CD14-positive monocyte (primary cell): Measurements from ENCODE around the gene SEC16B. TPM values are rescaled to one million over a fixed set of nuclear protein-coding genes. Genes with fewer than 3 reads are reported as not detected.

Experiments used
- DNase-seq, 3 donors: peaks; one replicate each; pipeline ENCODE4 v3.0.0-alpha.2; 2011 to 2022
- H2AFZ ChIP-seq: 2 replicates; pipeline ENCODE4 v1.6.0; 2012; ENCODE audit warnings: mild to moderate bottlenecking, low read depth, low read length, inconsistent platforms; ENCODE audit not compliant: insufficient read depth, poor library complexity, severe bottlenecking
- H3K27ac ChIP-seq, 2 donors: 1 replicate in 1 of 2; 2 replicates in 1 of 2; pipeline ENCODE4 v1.5.1; 2012 to 2013; ENCODE audit warnings: low read length in 2 of 2, control low read depth in 1 of 2, inconsistent platforms in 1 of 2, low read depth in 1 of 2, mild to moderate bottlenecking in 1 of 2
- H3K27me3 ChIP-seq, 2 donors: one replicate each; pipeline versions ENCODE4 v1.6.0 to v1.6.1; 2011 to 2013; ENCODE audit warnings: low read length in 2 of 2; ENCODE audit not compliant: control insufficient read depth in 2 of 2, insufficient read depth in 2 of 2
- H3K36me3 ChIP-seq, 2 donors: replicated peaks in 1 of 2; 1 replicate in 1 of 2; 2 replicates in 1 of 2; pipeline versions ENCODE4 v1.5.1 to v1.6.1; 2012 to 2013; ENCODE audit warnings: low read length in 2 of 2, control low read depth in 1 of 2, inconsistent platforms in 1 of 2, mild to moderate bottlenecking in 1 of 2; ENCODE audit not compliant: insufficient read depth in 2 of 2, control insufficient read depth in 1 of 2
- H3K4me1 ChIP-seq, 2 donors: 1 replicate in 1 of 2; 2 replicates in 1 of 2; pipeline versions ENCODE4 v1.5.1 to v1.6.1; 2012 to 2013; ENCODE audit warnings: low read length in 2 of 2, control low read depth in 1 of 2, inconsistent platforms in 1 of 2, mild to moderate bottlenecking in 1 of 2, moderate library complexity in 1 of 2; ENCODE audit not compliant: insufficient read depth in 2 of 2, control insufficient read depth in 1 of 2
- H3K4me2 ChIP-seq: replicated peaks from 2 replicates; pipeline ENCODE3; 2012; ENCODE audit warnings: low read length, moderate library complexity, mild to moderate bottlenecking; ENCODE audit not compliant: poor library complexity, severe bottlenecking; ENCODE audit errors: extremely low read depth
- H3K4me3 ChIP-seq, 3 experiments: fragments of 200-600 bp in 1 of 3; sonication (generic) in 1 of 3; replicated peaks in 1 of 3; 1 replicate in 2 of 3; 2 replicates in 1 of 3; pipeline ENCODE4 v1.5.1; 2011 to 2013; ENCODE audit warnings: low read length in 3 of 3, mild to moderate bottlenecking in 3 of 3, control low read depth in 2 of 3, low read depth in 2 of 3, inconsistent platforms in 1 of 3, moderate library complexity in 1 of 3
- H3K79me2 ChIP-seq: 2 replicates; pipeline ENCODE4 v1.6.0; 2012; ENCODE audit warnings: mild to moderate bottlenecking, control low read depth, inconsistent platforms, low read length, moderate library complexity; ENCODE audit not compliant: insufficient read depth
- H3K9ac ChIP-seq: 2 replicates; pipeline ENCODE4 v1.6.0; 2017; ENCODE audit warnings: low read length, mild to moderate bottlenecking; ENCODE audit not compliant: insufficient read depth, poor library complexity, severe bottlenecking
- H3K9me3 ChIP-seq, 2 donors: replicated peaks in 1 of 2; 1 replicate in 1 of 2; 2 replicates in 1 of 2; pipeline versions ENCODE4 v1.5.1 to v1.6.1; 2012 to 2013; ENCODE audit warnings: low read length in 2 of 2, control low read depth in 1 of 2; ENCODE audit not compliant: control insufficient read depth in 1 of 2, insufficient read depth in 1 of 2
- H4K20me1 ChIP-seq: 2 replicates; pipeline ENCODE4 v1.6.0; 2012; ENCODE audit warnings: mild to moderate bottlenecking, low read length, control low read depth, moderate library complexity; ENCODE audit not compliant: insufficient read depth
- H3K27ac Mint-ChIP-seq, 7 donors: one replicate each; pipeline ENCODE4 v1.8.0; 2020; ENCODE audit warnings: mild to moderate bottlenecking in 7 of 7, mixed read lengths in 7 of 7, moderate library complexity in 6 of 7, inconsistent platforms in 2 of 7
- H3K27me3 Mint-ChIP-seq, 3 donors: one replicate each; pipeline ENCODE4 v1.8.0; 2021 to 2022; ENCODE audit warnings: low read depth in 3 of 3, mild to moderate bottlenecking in 3 of 3, mixed read lengths in 3 of 3, moderate library complexity in 3 of 3, inconsistent platforms in 1 of 3
- H3K36me3 Mint-ChIP-seq, 2 donors: one replicate each; pipeline ENCODE4 v1.8.0; 2020; ENCODE audit warnings: mixed read lengths in 2 of 2, inconsistent platforms in 1 of 2, mild to moderate bottlenecking in 1 of 2
- H3K4me1 Mint-ChIP-seq: one replicate; pipeline ENCODE4 v1.8.0; 2020; ENCODE audit warnings: mild to moderate bottlenecking, mixed read lengths
- H3K4me3 Mint-ChIP-seq, 2 donors: one replicate each; pipeline ENCODE4 v1.8.0; 2020; ENCODE audit warnings: mild to moderate bottlenecking in 2 of 2, mixed read lengths in 2 of 2, moderate library complexity in 1 of 2
- H3K9me3 Mint-ChIP-seq, 7 donors: one replicate each; pipeline ENCODE4 v1.8.0; 2020 to 2022; ENCODE audit warnings: mixed read lengths in 7 of 7, mild to moderate bottlenecking in 6 of 7, moderate library complexity in 6 of 7, inconsistent platforms in 2 of 7
- WGBS: methylation state at CpG from one replicate; pipeline ENCODE4 v1.1.5; 2013; ENCODE audit warnings: missing lambda C conversion rate; ENCODE audit not compliant: insufficient coverage; 5-methylcytosine and 5-hydroxymethylcytosine counted together
- intact Hi-C, 2 donors: fragments of 100-400 bp; cut with micrococcal nuclease; formaldehyde crosslinking; loops; one replicate each; pipeline versions ENCODE4 v1.15.0 to v1.15.1; 2023
- polyA plus RNA-seq, 3 donors: library from polyadenylated mRNA; depleted of rRNA in 1 of 3; unstranded in 2 of 3; stranded (reverse) in 1 of 3; fragments of 300-500 nt in 2 of 3; fragments of >200 nt in 1 of 3; fragmentation: Illumina TruSeq in 2 of 3; gene quantifications; 1 replicate in 2 of 3; 2 replicates in 1 of 3; pipeline ENCODE4 v1.2.3, GENCODE V29; 2012 to 2021
- TF ChIP-seq, protein P1 (sequence below): fragments of 200-600 bp; IDR thresholded peaks from one replicate; pipeline ENCODE4 v1.8.0; 2022; ENCODE audit warnings: antibody characterized with exemption, mild to moderate bottlenecking

SEC16B gene
- polyA plus RNA-seq, 3 donors = 0.10 to 2.0 TPM; not detected in 1

DNA sequence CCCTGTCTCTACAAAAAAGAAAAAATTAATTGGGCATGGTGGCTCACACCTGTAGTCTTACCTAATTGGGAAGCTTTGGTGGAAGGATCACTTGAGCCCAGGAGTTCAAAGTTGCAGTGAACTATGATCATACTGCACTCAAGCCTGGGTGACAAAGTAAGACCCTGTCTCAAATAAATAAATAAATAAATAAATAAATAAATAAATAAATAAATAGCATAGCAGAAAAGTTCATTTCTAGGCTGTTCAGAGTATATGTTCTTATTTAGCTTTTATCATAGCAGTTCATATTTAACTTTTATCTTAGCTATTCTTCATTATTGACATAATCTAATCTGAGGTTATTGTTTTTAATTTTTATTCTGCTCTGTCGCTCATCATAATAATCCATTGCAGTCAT is 8.7 kb upstream of the SEC16B start:
- intact Hi-C loops = no loop called here
- H3K27me3 ChIP-seq = no peaks in the 10 kb centered on the region
- no peak for DNase-seq
- Mint-ChIP-seq H3K36me3 (no peaks in the 10 kb centered on the region), H3K4me1 (no peaks in the 10 kb centered on the region), H3K27ac (no peak overlapping the region), H3K4me3 (no peak overlapping the region), H3K9me3 (peaks cover 0 to 5% (median 0%) of the 10 kb centered on the region in 7 donors), H3K27me3 (peaks cover 0 to 3% (median 0%) of the 10 kb centered on the region in 3 donors)
- H3K9me3 ChIP-seq = no peaks in the 10 kb centered on the region
- no peaks in the 10 kb centered on the region for H4K20me1 ChIP-seq
- H3K36me3 ChIP-seq = no peaks in the 10 kb centered on the region
- WGBS = no CpG with 5 or more reads among the region's 1 CpG
- TF ChIP-seq, protein P1, sequence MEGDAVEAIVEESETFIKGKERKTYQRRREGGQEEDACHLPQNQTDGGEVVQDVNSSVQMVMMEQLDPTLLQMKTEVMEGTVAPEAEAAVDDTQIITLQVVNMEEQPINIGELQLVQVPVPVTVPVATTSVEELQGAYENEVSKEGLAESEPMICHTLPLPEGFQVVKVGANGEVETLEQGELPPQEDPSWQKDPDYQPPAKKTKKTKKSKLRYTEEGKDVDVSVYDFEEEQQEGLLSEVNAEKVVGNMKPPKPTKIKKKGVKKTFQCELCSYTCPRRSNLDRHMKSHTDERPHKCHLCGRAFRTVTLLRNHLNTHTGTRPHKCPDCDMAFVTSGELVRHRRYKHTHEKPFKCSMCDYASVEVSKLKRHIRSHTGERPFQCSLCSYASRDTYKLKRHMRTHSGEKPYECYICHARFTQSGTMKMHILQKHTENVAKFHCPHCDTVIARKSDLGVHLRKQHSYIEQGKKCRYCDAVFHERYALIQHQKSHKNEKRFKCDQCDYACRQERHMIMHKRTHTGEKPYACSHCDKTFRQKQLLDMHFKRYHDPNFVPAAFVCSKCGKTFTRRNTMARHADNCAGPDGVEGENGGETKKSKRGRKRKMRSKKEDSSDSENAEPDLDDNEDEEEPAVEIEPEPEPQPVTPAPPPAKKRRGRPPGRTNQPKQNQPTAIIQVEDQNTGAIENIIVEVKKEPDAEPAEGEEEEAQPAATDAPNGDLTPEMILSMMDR = no peak
- no peak overlapping the region for H3K4me3 ChIP-seq
- no peaks in the 10 kb centered on the region for H3K79me2 ChIP-seq
- no peak overlapping the region for H3K9ac ChIP-seq
- H3K27ac ChIP-seq = no peak overlapping the region
- no peaks in the 10 kb centered on the region for H3K4me1 ChIP-seq
- no peak overlapping the region for H2AFZ ChIP-seq
- no peak overlapping the region for H3K4me2 ChIP-seq

DNA sequence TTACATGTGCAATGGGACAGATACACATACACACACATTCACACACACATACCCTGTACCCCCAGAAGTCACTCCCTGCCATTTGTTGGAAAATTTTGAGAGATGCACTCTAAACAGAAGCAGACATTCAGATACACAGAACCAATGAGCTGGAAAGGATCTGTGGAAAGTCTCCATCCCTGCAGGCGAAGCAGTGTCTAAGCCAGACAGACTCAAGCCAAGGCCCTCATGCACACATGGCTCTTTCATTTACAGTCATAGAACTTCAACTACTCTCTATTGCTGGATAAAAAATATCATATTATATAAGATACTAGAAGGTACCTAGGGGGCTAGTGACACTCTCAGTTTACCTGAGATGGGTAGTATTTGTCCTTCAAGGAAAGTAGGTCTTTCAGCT is 7.3 kb upstream of the SEC16B start:
- H3K27ac Mint-ChIP-seq = no peak overlapping the region
- H3K4me1 Mint-ChIP-seq = no peaks in the 10 kb centered on the region
- Histone ChIP-seq H3K4me3 (no peak overlapping the region), H3K27me3 (no peaks in the 10 kb centered on the region), H3K4me1 (no peaks in the 10 kb centered on the region), H3K9ac (no peak overlapping the region), H3K36me3 (no peaks in the 10 kb centered on the region), H2AFZ (no peak overlapping the region), H3K27ac (no peak overlapping the region), H3K9me3 (no peaks in the 10 kb centered on the region), H4K20me1 (no peaks in the 10 kb centered on the region), H3K4me2 (no peak overlapping the region), H3K79me2 (no peaks in the 10 kb centered on the region)
- H3K27me3 Mint-ChIP-seq = peaks cover 0 to 1% (median 0%) of the 10 kb centered on the region in 3 donors
- no peak overlapping the region for H3K4me3 Mint-ChIP-seq
- DNase-seq = no peak
- H3K9me3 Mint-ChIP-seq = peaks cover 0 to 5% (median 0%) of the 10 kb centered on the region in 7 donors
- intact Hi-C loops = no loop called here
- H3K36me3 Mint-ChIP-seq = no peaks in the 10 kb centered on the region
- no CpG with 5 or more reads among the region's 1 CpG for WGBS
- TF ChIP-seq, protein P1 = no peak
